GM12872 (cell line): Measurements from ENCODE around the gene APOC1.

Source experiments
- TF ChIP-seq, protein P1 (sequence below): IDR thresholded peaks from 3 replicates; pipeline ENCODE4 v1.5.1; 2011; ENCODE audit warnings: low read depth, mild to moderate bottlenecking, low read length, moderate library complexity; ENCODE audit not compliant: insufficient read depth

Gene APOC1

DNA sequence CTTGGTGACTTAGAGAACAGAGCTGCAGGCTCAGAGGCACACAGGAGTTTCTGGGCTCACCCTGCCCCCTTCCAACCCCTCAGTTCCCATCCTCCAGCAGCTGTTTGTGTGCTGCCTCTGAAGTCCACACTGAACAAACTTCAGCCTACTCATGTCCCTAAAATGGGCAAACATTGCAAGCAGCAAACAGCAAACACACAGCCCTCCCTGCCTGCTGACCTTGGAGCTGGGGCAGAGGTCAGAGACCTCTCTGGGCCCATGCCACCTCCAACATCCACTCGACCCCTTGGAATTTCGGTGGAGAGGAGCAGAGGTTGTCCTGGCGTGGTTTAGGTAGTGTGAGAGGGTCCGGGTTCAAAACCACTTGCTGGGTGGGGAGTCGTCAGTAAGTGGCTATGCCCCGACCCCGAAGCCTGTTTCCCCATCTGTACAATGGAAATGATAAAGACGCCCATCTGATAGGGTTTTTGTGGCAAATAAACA lies 9.9 kb downstream of the APOC1 start:
- TF ChIP-seq, protein P1, sequence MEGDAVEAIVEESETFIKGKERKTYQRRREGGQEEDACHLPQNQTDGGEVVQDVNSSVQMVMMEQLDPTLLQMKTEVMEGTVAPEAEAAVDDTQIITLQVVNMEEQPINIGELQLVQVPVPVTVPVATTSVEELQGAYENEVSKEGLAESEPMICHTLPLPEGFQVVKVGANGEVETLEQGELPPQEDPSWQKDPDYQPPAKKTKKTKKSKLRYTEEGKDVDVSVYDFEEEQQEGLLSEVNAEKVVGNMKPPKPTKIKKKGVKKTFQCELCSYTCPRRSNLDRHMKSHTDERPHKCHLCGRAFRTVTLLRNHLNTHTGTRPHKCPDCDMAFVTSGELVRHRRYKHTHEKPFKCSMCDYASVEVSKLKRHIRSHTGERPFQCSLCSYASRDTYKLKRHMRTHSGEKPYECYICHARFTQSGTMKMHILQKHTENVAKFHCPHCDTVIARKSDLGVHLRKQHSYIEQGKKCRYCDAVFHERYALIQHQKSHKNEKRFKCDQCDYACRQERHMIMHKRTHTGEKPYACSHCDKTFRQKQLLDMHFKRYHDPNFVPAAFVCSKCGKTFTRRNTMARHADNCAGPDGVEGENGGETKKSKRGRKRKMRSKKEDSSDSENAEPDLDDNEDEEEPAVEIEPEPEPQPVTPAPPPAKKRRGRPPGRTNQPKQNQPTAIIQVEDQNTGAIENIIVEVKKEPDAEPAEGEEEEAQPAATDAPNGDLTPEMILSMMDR = no peak

DNA sequence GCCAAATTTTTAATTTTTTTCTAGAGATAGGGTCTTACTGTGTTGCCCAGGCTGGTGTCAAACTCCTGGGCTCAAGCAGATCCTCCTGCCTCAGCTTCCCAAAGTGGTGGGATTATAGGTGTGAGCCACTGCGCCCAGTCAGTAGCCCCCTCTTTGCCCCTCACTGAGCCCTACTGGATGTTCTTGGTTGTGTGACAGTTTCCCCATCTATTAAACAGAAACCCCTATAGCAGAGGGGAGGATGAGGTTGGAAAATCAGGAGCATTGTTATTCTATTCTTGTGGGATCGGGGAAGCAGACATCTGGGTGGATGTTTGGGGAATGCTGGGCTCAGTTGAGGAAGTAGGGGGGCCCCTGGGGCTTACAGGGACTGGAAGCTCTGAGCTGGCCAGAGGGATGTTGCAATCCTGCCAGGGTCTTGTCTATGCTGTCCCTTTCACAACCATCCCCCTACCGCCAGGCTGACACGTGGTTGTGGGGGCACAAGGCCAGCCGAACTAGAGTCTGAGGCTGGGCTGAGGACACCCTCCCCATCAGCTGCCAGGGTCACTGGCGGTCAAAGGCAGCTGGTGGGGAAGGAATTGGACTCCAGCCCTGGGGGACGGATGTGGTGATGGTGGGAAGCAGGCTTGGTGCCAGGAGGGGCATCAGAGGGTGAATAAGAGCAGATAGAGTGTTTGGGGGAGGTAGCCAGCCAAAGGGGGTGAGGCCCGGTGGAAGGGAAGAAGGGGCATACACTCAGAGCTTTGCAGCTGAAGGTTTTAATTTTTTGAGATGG lies 10.9 kb downstream of the APOC1 start:
- TF ChIP-seq, protein P1 = no peak

DNA sequence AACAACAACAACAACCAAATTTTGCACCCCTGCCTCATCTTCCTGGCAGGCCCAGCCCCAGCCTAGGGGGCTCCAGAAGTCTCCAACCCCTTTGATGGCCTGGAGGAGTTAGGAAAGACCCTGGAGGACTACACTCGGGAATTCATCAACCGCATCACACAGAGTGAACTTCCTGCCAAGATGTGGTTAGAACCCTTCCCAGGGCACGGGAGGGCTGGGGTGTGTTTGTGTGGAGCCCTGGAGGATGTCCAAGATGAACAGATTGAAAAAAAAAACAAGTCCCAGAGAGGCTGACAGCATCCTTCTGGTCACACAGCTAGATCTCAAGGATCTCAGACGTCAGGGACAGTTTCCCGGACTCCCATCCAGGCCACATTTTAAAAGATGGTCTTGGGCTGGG lies 13.3 kb downstream of the APOC1 start:
- TF ChIP-seq, protein P1 = no peak

DNA sequence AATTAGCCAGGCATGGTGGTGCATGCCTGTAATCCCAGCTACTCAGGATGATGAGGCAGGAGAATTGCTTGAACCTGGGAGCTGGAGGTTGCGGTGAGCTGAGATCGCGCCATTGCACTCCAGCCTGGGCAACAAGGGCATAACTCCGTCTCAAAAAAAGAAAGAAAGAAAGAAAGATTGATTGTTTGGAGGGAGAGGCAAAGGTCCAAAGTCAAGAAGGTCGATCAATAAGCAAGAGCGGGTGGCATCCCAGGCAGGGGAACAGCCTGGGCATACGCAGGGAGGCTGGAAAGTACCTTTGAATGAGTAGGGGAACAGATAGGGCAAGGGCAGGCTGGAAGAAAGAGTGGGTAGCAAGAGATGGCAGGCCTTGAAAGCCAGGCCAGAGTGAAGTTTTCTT lies 15.7 kb downstream of the APOC1 start:
- TF ChIP-seq, protein P1 = no peak

DNA sequence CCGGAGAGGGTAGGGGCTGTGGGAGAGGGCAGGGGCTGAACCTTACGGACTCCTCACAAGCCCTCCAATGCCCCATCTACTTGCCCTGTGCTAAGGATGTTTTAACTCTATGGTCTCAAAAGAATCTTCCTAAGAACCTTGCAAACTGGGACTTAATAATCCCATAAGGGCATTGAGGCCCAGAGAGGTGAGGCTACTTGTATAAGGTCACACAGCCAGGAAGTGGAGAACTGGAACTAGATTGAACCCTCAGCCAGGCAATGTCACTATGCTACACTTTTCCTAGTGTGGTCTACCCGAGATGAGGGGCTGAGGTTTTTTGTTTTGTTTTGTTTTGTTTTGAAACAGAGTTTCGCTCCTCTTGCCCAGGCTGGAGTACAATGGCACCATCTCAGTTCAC lies 17.1 kb downstream of the APOC1 start:
- TF ChIP-seq, protein P1 = no peak

DNA sequence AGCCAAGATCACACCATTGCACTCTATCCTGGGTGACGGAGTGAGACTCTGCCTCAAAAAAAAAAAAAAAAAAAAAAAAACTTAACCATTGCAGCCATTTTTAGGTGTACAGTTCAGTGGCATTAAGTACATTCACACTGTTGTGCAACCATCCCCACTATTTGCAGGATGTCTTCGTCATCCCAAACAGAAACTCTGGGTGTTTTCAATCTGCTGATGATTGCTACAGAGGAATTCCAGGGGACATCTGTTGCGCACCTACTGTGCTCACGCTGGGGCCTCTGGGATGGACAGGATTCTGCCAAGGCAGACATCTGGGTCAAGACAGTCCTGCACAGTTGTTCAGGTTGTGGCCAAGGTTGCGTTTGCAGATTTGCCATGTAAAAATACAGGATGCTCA lies 25.3 kb downstream of the APOC1 start:
- TF ChIP-seq, protein P1 = no peak

DNA sequence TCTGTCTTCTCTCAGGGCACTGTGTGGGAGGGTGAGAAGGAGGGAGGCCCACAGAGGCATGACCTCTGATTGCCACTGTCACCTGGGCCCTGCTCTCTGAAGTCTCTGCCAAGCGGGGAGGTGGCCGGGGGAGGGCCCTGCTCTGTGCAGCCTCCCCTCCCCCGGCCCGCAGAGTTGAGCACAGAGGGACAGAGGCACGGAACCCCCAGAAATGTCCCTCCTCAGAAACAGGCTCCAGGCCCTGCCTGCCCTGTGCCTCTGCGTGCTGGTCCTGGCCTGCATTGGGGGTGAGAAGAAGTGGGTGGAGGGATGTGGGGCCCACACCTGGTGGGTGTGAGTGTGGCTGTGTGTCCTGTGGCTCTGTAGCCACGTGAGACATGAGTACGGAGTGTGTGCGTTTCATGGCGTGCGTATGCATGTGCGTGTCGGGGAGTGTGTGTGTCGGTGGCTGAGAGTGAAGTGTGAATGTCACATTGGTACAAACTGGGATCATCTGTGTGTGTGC lies 27.7 kb downstream of the APOC1 start, which contains the start of gene APOC4:
APOC4 (plus strand) TSS at position 171 of the 505 bp plus-strand sequence; CDS start at position 212, 41 bp downstream.
- TF ChIP-seq, protein P1 = no peak
